Panc1 (cell line): Measurements from ENCODE around the gene PFAS. TPM values are rescaled to one million over a fixed set of nuclear protein-coding genes. Genes with fewer than 3 reads are reported as not detected.
A peak's percentile ranks its signal among the peaks of the same experiment; 100 is the strongest.

Source experiments
- ATAC-seq: fragments of 200-7000 bp; cut with Tn5 transposase; 2 replicates; pipeline ENCODE4 v1.9.1; 2020; ENCODE audit warnings: mild to moderate bottlenecking, moderate library complexity
- BruUV-seq: library from RNA; stranded (reverse); fragments of 400-500 nt; replicated peaks from 2 replicates; lab custom pipeline; 2021; lab: Mats Ljungman, UMichigan
- CTCF ChIA-PET: fragments of 300-600 bp; sonication (Branson Sonifier 250); formaldehyde crosslinking; loops from one replicate; lab custom pipeline; 2022; ENCODE audit warnings: antibody characterized with exemption; lab: Charles Lee
- POLR2A ChIA-PET: fragments of 300-600 bp; sonication (Branson Sonifier 250); formaldehyde crosslinking; loops from one replicate; lab custom pipeline; 2022; ENCODE audit warnings: antibody characterized with exemption; lab: Charles Lee
- DNase-seq: peaks from one replicate; pipeline ENCODE4 v3.0.0-alpha.2; 2010; ENCODE audit warnings: low read depth, low spot score
- H3K27ac ChIP-seq: 2 replicates; pipeline ENCODE4 v1.5.1; 2011; ENCODE audit warnings: mild to moderate bottlenecking, low read length, inconsistent platforms
- H3K27me3 ChIP-seq: fragments of 200-500 bp; sonication (Bioruptor generic); 2 replicates; pipeline ENCODE4 v1.6.0; 2014; ENCODE audit warnings: low read length, inconsistent platforms; ENCODE audit not compliant: control insufficient read depth, insufficient read depth
- H3K36me3 ChIP-seq: fragments of 200-500 bp; sonication (Bioruptor generic); 2 replicates; pipeline ENCODE4 v1.5.1; 2014; ENCODE audit warnings: inconsistent platforms, mild to moderate bottlenecking, low read length, moderate library complexity; ENCODE audit not compliant: control insufficient read depth, insufficient read depth
- H3K4me1 ChIP-seq: 2 replicates; pipeline ENCODE4 v1.5.1; 2011; ENCODE audit warnings: inconsistent platforms, mild to moderate bottlenecking, low read length, moderate library complexity; ENCODE audit not compliant: control insufficient read depth, insufficient read depth
- H3K4me3 ChIP-seq, 2 experiments: 2 replicates each; pipeline ENCODE4 v1.5.1; 2011 to 2012; ENCODE audit warnings: low read depth in 2 of 2, low read length in 2 of 2, mild to moderate bottlenecking in 2 of 2, inconsistent platforms in 1 of 2, moderate library complexity in 1 of 2
- H3K9me3 ChIP-seq: fragments of 200-500 bp; sonication (Bioruptor generic); 2 replicates; pipeline ENCODE4 v1.5.1; 2014; ENCODE audit warnings: low read depth, mild to moderate bottlenecking, inconsistent platforms, low read length, moderate library complexity; ENCODE audit not compliant: control insufficient read depth, insufficient read depth
- CTCF ChIP-seq: fragments of 450-650 bp; IDR thresholded peaks from 2 replicates; pipeline ENCODE4 v1.5.1; 2017; ENCODE audit warnings: mild to moderate bottlenecking
- POLR2AphosphoS5 ChIP-seq: IDR thresholded peaks from 2 replicates; pipeline ENCODE4 v1.6.1; 2012; ENCODE audit warnings: mild to moderate bottlenecking, low read depth, low read length, moderate library complexity
- SIN3A ChIP-seq: IDR thresholded peaks from 2 replicates; pipeline ENCODE4 v1.6.1; 2012; ENCODE audit warnings: low read depth, mild to moderate bottlenecking, low read length, moderate library complexity, borderline replicate concordance; ENCODE audit not compliant: insufficient read depth
- TCF7L2 ChIP-seq: IDR thresholded peaks from 2 replicates; pipeline ENCODE4 v1.6.1; 2011; ENCODE audit warnings: mild to moderate bottlenecking, low read depth, low read length, inconsistent platforms
- in situ Hi-C: cut with HindIII; loops from 2 replicates; pipeline ENCODE4 v1.10.0; 2016; ENCODE audit warnings: low sequenced_read_pairs, low pct_unique_long_range_greater_than_20kb
- intact Hi-C: fragments of 100-400 bp; cut with micrococcal nuclease; formaldehyde crosslinking; loops from one replicate; pipeline ENCODE4 v1.10.0; 2022; ENCODE audit not compliant: unreplicated experiment
- total RNA-seq: library from RNA; stranded (reverse); gene quantifications from one replicate; pipeline ENCODE4 v1.2.1, GENCODE V29; 2021; ENCODE audit not compliant: unreplicated experiment
- TF ChIP-seq, protein P1 (sequence below), 2 experiments: IDR thresholded peaks; 2 replicates each; pipeline ENCODE4 v1.6.1; 2011 to 2012; ENCODE audit warnings: low read depth in 2 of 2, control low read depth in 1 of 2, low read length in 1 of 2, mild to moderate bottlenecking in 1 of 2, moderate library complexity in 1 of 2; ENCODE audit not compliant: insufficient read depth in 1 of 2

The PFAS gene
- total RNA-seq, 1 experiment from 2014 or later = 73.0 TPM

DNA sequence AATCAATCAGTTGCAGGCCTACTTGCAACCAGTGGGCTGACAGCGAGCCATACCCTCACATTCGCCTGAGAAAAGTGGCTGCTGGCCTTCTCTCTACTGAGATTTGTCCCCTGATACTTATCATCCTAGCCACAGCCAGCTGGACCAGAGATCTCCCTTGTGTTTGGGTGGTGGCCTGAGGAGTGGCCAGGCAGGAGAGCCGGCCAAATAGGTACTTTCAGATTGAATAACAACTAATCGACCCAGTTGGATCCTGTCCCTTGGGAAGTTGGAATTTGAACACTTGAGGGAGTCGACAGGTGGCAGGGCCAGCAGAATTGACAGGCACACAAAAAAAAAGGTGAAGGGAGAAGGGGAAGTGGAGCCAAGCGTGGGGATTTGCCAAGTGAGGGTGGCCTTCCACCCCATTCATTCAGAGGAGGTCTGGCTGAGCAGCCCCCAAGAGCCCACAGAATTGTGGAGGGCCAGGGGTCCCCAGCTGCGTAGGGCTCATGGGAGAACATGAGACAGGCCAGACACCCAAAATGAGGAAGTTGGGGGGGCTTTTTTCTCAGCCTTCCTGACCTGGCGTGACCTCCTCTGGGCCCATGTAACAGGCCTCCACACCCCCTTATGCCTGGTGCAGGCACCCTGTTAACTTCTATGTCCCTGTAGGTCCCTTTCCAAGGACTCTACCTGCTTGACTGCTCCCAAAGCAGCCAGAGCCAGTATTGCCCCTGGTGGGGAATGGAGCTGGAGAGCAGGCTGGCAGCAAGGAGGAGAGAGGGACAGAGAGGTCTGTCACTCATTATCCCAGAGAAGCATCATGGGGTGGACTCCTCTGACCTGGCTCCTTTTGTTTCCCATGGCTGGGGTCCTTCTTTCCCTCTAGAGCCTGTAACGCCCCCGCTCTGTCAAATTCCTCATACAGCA lies 36.4 kb downstream of the PFAS start:
- Histone ChIP-seq H3K4me3 (no peak overlapping the region), H3K4me1 (peaks cover 3% of the 10 kb centered on the region), H3K27ac (no peak overlapping the region), H3K9me3 (no peaks in the 10 kb centered on the region), H3K36me3 (no peaks in the 10 kb centered on the region; the same call in 1 of the 2 replicates), H3K27me3 (no peaks in the 10 kb centered on the region)
- CTCF ChIA-PET = no interaction called here
- TF ChIP-seq CTCF (no peak), TCF7L2 (no peak), POLR2AphosphoS5 (no peak), SIN3A (no peak)
- TF ChIP-seq, protein P1, sequence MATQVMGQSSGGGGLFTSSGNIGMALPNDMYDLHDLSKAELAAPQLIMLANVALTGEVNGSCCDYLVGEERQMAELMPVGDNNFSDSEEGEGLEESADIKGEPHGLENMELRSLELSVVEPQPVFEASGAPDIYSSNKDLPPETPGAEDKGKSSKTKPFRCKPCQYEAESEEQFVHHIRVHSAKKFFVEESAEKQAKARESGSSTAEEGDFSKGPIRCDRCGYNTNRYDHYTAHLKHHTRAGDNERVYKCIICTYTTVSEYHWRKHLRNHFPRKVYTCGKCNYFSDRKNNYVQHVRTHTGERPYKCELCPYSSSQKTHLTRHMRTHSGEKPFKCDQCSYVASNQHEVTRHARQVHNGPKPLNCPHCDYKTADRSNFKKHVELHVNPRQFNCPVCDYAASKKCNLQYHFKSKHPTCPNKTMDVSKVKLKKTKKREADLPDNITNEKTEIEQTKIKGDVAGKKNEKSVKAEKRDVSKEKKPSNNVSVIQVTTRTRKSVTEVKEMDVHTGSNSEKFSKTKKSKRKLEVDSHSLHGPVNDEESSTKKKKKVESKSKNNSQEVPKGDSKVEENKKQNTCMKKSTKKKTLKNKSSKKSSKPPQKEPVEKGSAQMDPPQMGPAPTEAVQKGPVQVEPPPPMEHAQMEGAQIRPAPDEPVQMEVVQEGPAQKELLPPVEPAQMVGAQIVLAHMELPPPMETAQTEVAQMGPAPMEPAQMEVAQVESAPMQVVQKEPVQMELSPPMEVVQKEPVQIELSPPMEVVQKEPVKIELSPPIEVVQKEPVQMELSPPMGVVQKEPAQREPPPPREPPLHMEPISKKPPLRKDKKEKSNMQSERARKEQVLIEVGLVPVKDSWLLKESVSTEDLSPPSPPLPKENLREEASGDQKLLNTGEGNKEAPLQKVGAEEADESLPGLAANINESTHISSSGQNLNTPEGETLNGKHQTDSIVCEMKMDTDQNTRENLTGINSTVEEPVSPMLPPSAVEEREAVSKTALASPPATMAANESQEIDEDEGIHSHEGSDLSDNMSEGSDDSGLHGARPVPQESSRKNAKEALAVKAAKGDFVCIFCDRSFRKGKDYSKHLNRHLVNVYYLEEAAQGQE (IDR thresholded peaks at IDR 0.05; ENCODE audit: insufficient read depth in 1 of 2, low read depth in 2 of 2, low read length in 1 of 2) = no peak
- in situ Hi-C loops (no loop called here), intact Hi-C loops (no loop called here)
- POLR2A ChIA-PET = interaction anchor here (0.6 kb wide), 1 partner anchor 7 kb away, joined by 9 read pairs; no protein-coding TSS in a partner anchor
- DNase-seq (no peak), ATAC-seq (no peak)
- BruUV-seq = no TSS peak

DNA sequence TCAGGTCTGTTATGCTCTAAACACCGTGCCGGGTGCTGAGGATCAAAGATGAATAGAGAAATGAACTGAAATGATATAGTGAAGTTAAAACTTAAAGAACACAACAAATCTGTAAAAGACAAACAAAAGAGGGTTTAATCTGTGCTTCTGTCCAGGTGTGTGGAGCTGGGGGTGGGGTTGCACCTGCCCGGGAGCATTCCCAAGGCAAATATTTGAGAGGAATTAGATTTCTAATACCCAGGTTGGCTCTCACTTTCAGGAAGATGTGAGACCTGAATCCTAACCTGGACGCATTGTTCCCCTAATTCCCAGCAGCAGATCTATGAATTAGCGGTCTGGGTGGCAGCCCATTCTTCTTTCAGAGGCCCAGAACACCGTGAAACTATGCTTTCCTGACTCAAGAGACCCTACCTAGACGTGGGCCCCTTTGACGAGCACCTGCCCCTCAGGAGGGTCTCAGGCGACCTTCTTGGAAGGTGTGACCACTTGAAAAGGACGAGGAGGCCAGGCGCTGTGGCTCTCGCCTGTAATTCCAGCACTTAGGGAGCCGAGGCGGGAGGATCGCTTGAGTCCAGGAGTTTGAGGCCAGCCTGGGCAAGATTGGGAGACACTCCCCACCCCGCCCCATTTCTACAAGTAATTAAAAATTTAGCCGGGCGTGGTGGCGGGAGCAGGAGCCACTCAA lies 38.7 kb downstream of the PFAS start:
- no peak; the same call in 1 of the 2 replicates for ATAC-seq
- H3K27ac ChIP-seq = peak overlapping the region; percentile 87
- POLR2A ChIA-PET = no interaction called here

More for the DNA sequence above, 38.7 kb downstream of the PFAS start:
- DNase-seq = no peak
- no peaks in the 10 kb centered on the region for H3K27me3 ChIP-seq
- peaks cover 6% of the 10 kb centered on the region for H3K4me1 ChIP-seq
- no peak for TF ChIP-seq SIN3A
- TF ChIP-seq CTCF = no peak
- TF ChIP-seq, protein P1 (IDR thresholded peaks at IDR 0.05; ENCODE audit: insufficient read depth in 1 of 2, low read depth in 2 of 2, low read length in 1 of 2) = no peak
- TF ChIP-seq TCF7L2 = no peak
- TF ChIP-seq POLR2AphosphoS5 = no peak
- H3K9me3 ChIP-seq = no peaks in the 10 kb centered on the region
- no peaks in the 10 kb centered on the region; the same call in 1 of the 2 replicates for H3K36me3 ChIP-seq
- peak overlapping the region; percentile 63 to 72 for H3K4me3 ChIP-seq
- BruUV-seq = TSS peak; percentile 43
- in situ Hi-C loops (no loop called here), intact Hi-C loops (no loop called here)
- CTCF ChIA-PET = no interaction called here
